Measurements from ENCODE around the gene DPH5.

Gene DPH5

GRCh38 chr1:101050869-101051268 lies 25.3 kb upstream of the DPH5 start:
- POLR2A ChIA-PET = no interaction called here

GRCh38 chr1:101044749-101045148 lies 19.2 kb upstream of the DPH5 start:
- no peak overlapping the region for H3K4me3 ChIP-seq (ENCODE audit: low read depth, low read length)
- no peak for DNase-seq (ENCODE audit: low read depth, low spot score)
- TF ChIP-seq CTCF (IDR thresholded peaks at IDR 0.05; ENCODE audit: insufficient read depth, low read length, missing control alignments) = no peak
- ChIA-PET CTCF (interaction anchor here (1.2 to 1.9 kb wide), 2 partner anchors 193 to 244 kb away, joined by 3 to 7 read pairs; partner anchors contain the start of gene S1PR1), POLR2A (no interaction called here)

More at GRCh38 chr1:101050869-101051268, 25.3 kb upstream of the DPH5 start:
- DNase-seq (ENCODE audit: low read depth, low spot score) = no peak
- CTCF ChIA-PET = no interaction called here
- no peak overlapping the region for H3K4me3 ChIP-seq (ENCODE audit: low read depth, low read length)
- no peak for TF ChIP-seq CTCF (IDR thresholded peaks at IDR 0.05; ENCODE audit: insufficient read depth, low read length, missing control alignments)

GRCh38 chr1:101044259-101044658 lies 18.7 kb upstream of the DPH5 start:
- ChIA-PET POLR2A (no interaction called here), CTCF (interaction anchor here (1.1 to 1.9 kb wide), 5 partner anchors 9 to 244 kb away, joined by 3 to 7 read pairs (median 4); partner anchors contain the start of gene S1PR1)
- no peak for TF ChIP-seq CTCF (IDR thresholded peaks at IDR 0.05; ENCODE audit: insufficient read depth, low read length, missing control alignments)
- DNase-seq (ENCODE audit: low read depth, low spot score) = no peak
- no peak overlapping the region for H3K4me3 ChIP-seq (ENCODE audit: low read depth, low read length)

- no peak overlapping the region for H3K4me3 ChIP-seq (ENCODE audit: low read depth, low read length)
- ChIA-PET POLR2A (no interaction called here), CTCF (interaction anchor here (1.1 to 1.9 kb wide), 5 partner anchors 9 to 245 kb away, joined by 3 to 7 read pairs (median 4); partner anchors contain the start of gene S1PR1)
- no peak for TF ChIP-seq CTCF (IDR thresholded peaks at IDR 0.05; ENCODE audit: insufficient read depth, low read length, missing control alignments)
- peak; percentile 10 for DNase-seq (ENCODE audit: low read depth, low spot score)
Observed at GRCh38 chr1:101043776-101044175, 18.2 kb upstream of the DPH5 start.

GRCh38 chr1:101041300-101041699 lies 15.7 kb upstream of the DPH5 start:
- ChIA-PET CTCF (no interaction called here), POLR2A (no interaction called here)
- H3K4me3 ChIP-seq (ENCODE audit: low read depth, low read length) = no peak overlapping the region
- TF ChIP-seq CTCF (IDR thresholded peaks at IDR 0.05; ENCODE audit: insufficient read depth, low read length, missing control alignments) = no peak
- DNase-seq (ENCODE audit: low read depth, low spot score) = no peak

- TF ChIP-seq CTCF (IDR thresholded peaks at IDR 0.05; ENCODE audit: insufficient read depth, low read length, missing control alignments) = no peak
- no peak for DNase-seq (ENCODE audit: low read depth, low spot score)
- CTCF ChIA-PET = no interaction called here
- H3K4me3 ChIP-seq (ENCODE audit: low read depth, low read length) = no peak overlapping the region
- POLR2A ChIA-PET = no interaction called here
Observed at GRCh38 chr1:101040666-101041065, 15.1 kb upstream of the DPH5 start.
